GM10266 (cell line): ENCODE results near the gene DIMT1.

Experiments used
- DNase-seq: peaks from one replicate; pipeline ENCODE4 v3.0.0; 2012; ENCODE audit errors: extremely low spot score
- TF ChIP-seq, protein P1 (sequence below): IDR thresholded peaks from 2 replicates; pipeline ENCODE4 v1.5.1; 2012; ENCODE audit warnings: mild to moderate bottlenecking, low read depth; ENCODE audit not compliant: control insufficient read depth, insufficient read depth; ENCODE audit errors: missing control alignments

Gene DIMT1

GRCh38 chr5:62343428-62343827 lies 60.3 kb downstream of the DIMT1 start:
- no peak for DNase-seq
- TF ChIP-seq, protein P1, sequence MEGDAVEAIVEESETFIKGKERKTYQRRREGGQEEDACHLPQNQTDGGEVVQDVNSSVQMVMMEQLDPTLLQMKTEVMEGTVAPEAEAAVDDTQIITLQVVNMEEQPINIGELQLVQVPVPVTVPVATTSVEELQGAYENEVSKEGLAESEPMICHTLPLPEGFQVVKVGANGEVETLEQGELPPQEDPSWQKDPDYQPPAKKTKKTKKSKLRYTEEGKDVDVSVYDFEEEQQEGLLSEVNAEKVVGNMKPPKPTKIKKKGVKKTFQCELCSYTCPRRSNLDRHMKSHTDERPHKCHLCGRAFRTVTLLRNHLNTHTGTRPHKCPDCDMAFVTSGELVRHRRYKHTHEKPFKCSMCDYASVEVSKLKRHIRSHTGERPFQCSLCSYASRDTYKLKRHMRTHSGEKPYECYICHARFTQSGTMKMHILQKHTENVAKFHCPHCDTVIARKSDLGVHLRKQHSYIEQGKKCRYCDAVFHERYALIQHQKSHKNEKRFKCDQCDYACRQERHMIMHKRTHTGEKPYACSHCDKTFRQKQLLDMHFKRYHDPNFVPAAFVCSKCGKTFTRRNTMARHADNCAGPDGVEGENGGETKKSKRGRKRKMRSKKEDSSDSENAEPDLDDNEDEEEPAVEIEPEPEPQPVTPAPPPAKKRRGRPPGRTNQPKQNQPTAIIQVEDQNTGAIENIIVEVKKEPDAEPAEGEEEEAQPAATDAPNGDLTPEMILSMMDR = no peak

DNA sequence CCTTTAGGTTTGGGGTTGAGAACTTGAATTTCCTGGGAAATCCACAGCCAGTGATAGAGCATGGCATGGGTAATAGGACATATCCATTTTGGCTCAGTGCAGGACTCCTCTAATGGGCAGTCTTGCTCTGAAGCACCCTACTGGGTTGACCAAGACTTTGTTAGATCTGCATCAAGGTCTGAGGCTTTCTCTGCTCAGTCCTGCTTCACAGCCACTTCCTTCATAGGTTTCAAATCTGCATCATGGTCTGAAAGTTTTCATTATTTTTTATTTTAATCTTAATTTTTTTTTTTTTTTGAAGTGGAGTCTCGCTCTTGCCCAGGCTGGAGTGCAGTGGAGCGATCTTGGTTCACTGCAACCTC lies 61.2 kb downstream of the DIMT1 start:
- TF ChIP-seq, protein P1 = no peak
- no peak for DNase-seq

- TF ChIP-seq, protein P1 = no peak
- DNase-seq = no peak
These were observed 61.8 kb downstream of the DIMT1 start for GRCh38 chr5:62341783-62342475.

DNA sequence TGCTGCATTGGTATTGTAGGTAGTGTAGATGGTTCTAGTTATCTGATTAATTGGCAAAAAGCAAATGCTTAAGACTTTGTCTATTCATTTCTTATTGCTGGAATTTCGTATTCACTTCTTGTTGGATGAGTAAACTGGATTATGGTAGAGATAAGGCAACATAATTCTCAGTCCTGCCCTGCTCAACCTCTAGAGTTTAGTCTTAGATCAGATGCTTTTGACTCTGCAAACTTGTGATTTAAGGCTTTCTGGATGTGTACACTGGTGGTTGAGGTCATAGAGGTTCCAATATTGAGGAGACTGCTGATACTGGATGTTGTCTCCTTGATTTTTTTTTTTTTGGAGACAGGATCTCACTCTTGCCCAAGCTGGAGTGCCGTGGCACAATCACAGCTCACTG lies 62.7 kb downstream of the DIMT1 start:
- no peak for DNase-seq
- TF ChIP-seq, protein P1 = no peak

- DNase-seq = no peak
- TF ChIP-seq, protein P1 = peak; percentile 40
These were observed 63.3 kb downstream of the DIMT1 start for GRCh38 chr5:62340392-62340791.
